C4-2B (cell line): ENCODE data around the gene TNS3.

Source experiments
- CTCF ChIP-seq: fragments of 450-650 bp; conservative IDR thresholded peaks from 2 replicates; pipeline ENCODE4 v1.5.1; 2017; ENCODE audit warnings: mild to moderate bottlenecking
- ZFX ChIP-seq: fragments of 450-650 bp; IDR thresholded peaks from 2 replicates; pipeline ENCODE4 v1.6.1; 2017

- TF ChIP-seq CTCF (no peak), ZFX (no peak)
These were observed 32.5 kb downstream of the TNS3 start for GRCh38 chr7:47549397-47549796.
